ENCODE results near the gene CRISP1.
A peak's percentile ranks its signal among the peaks of the same experiment; 100 is the strongest.

The CRISP1 gene

GRCh38 chr6:49868951-49869529, 2.7 kb upstream of the CRISP1 start:
- TF ChIP-seq CTCF (IDR thresholded peaks at IDR 0.05; ENCODE audit: extremely low read depth, missing control alignments), result no peak
- DNase-seq (ENCODE audit: low spot score), result no peak

DNA sequence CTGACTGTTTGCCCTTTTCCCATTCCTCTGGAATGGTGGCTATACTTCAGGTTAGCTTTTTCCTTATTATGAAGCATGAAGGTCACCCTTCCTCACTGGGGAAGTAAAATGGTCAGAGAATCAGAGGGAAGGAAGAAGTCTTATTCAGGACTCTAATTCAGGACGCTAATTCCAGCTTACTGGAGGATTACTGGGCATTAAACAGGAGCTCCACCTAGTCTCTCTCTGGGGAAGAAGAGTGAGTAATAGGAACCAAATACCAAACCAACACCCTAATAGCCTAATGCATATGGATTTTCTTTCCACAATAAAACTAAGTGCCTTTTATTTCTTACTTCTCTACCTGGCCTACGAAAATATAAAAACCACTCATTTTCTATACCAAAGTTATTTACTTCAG, 10.1 kb downstream of the CRISP1 start:
- DNase-seq (ENCODE audit: low spot score), result no peak
- no peak for TF ChIP-seq CTCF (IDR thresholded peaks at IDR 0.05; ENCODE audit: extremely low read depth, missing control alignments)

GRCh38 chr6:49855221-49855620, 11.1 kb downstream of the CRISP1 start:
- DNase-seq (ENCODE audit: low spot score), result no peak
- TF ChIP-seq CTCF (IDR thresholded peaks at IDR 0.05; ENCODE audit: extremely low read depth, missing control alignments), result no peak

DNA sequence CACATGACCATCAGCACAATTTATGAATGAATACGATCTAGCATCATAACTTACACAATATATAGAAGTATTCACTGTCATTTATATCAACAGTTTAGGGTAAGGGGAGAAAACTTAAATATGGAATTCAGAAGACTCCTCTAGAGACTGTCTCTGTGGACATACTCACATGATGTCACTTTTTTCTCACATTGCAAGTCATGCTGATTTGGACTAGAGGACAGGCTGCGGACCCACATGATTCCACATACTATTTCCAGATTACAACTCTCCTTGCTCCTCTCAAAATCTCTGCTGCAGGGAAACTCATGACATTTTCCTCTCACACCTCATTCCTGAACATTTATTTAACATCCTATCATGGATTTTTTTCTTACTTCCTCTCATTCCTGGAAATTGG, 13.4 kb downstream of the CRISP1 start:
- no peak for DNase-seq (ENCODE audit: low spot score)
- TF ChIP-seq CTCF (IDR thresholded peaks at IDR 0.05; ENCODE audit: extremely low read depth, missing control alignments), result no peak

- DNase-seq (ENCODE audit: low spot score), result peak; percentile 40
- no peak for TF ChIP-seq CTCF (IDR thresholded peaks at IDR 0.05; ENCODE audit: extremely low read depth, missing control alignments)
Measured at GRCh38 chr6:49849213-49849907, 17.0 kb downstream of the CRISP1 start.

GRCh38 chr6:49847673-49848072, 18.7 kb downstream of the CRISP1 start:
- TF ChIP-seq CTCF (IDR thresholded peaks at IDR 0.05; ENCODE audit: extremely low read depth, missing control alignments), result no peak
- no peak for DNase-seq (ENCODE audit: low spot score)

DNA sequence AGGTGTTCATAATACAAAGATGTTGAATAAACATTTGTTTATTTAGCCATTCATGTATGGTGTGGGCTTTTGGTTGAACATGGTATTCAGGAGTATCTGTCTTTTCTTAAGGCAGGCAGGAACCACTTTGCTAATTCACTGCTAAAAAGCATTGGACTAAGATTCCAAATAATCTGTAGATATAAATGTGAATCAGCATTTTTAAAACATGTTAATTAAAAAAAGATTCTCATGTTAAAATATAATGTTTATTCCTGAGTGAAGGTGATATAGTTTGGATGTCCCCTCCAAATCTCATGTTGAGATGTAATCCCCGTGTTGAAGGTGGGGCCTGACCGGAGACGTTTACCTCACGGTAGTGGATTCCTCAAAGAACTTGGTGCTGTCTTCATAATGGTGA, 19.3 kb downstream of the CRISP1 start:
- no peak for TF ChIP-seq CTCF (IDR thresholded peaks at IDR 0.05; ENCODE audit: extremely low read depth, missing control alignments)
- DNase-seq (ENCODE audit: low spot score), result no peak

Data from GM20000 (cell line).